RPMI8226 (cell line): ENCODE results near the gene TFDP1.

Source experiments
- DNase-seq: peaks from one replicate; pipeline ENCODE4 v3.0.0-alpha.2; 2015

The TFDP1 gene, protein sequence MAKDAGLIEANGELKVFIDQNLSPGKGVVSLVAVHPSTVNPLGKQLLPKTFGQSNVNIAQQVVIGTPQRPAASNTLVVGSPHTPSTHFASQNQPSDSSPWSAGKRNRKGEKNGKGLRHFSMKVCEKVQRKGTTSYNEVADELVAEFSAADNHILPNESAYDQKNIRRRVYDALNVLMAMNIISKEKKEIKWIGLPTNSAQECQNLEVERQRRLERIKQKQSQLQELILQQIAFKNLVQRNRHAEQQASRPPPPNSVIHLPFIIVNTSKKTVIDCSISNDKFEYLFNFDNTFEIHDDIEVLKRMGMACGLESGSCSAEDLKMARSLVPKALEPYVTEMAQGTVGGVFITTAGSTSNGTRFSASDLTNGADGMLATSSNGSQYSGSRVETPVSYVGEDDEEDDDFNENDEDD

DNA sequence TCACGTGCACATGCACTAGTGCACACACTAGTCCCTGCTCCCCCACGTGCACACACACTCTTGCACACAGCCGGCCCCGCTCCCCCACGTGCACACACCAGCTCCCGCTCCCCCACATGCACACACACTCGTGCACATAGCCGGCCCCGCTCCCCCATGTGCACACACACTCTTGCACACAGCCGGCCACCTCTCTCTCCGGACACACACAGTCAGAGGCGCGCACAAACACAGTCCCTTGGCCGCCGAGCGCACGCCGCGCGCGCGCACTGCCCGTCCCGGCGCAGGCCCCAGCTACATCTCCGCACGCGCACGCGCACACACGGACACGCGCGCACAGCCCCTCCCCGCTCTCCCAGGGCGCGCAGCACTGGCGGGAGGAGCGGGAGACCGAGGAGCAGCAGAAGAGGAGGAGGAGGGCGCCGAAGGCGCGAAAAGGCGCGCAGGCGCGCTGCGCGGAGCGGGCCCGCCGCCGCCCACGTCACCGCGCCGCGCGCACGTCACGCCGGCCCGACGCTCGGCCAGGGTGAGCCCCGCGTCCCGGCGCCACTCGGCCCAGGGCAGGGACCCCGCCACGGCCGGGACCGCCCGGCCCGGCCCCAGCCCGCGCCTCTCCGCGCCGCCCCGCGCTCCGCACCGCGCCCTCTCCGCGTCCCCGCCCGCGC is at the start of gene TFDP1:
Gene TFDP1, plus strand, starts transcription at position 549 of the 665 bp plus-strand sequence. CDS start 1,085 bp downstream, outside the sequence.
- peak; percentile 90 for DNase-seq

DNA sequence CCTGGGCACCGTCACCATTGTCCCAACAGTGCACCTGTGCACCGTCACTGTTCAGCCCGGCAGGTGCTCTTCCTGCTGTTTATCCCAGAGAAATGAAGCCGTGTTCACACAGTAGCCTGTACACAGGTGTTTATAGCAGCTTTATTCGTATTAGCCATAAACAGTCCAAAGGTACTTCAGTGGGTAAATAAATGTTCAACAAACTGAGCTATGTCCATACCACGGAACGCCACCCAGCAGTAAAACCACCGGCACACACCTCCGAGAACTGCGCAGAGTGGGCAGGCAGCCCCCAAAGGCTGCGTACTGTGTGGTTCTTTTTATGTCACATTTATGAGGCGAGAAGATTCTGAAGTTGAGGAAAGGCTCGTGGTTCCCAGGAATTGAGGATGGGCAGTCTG is 49.2 kb upstream of the TFDP1 start:
- DNase-seq: no peak

DNA sequence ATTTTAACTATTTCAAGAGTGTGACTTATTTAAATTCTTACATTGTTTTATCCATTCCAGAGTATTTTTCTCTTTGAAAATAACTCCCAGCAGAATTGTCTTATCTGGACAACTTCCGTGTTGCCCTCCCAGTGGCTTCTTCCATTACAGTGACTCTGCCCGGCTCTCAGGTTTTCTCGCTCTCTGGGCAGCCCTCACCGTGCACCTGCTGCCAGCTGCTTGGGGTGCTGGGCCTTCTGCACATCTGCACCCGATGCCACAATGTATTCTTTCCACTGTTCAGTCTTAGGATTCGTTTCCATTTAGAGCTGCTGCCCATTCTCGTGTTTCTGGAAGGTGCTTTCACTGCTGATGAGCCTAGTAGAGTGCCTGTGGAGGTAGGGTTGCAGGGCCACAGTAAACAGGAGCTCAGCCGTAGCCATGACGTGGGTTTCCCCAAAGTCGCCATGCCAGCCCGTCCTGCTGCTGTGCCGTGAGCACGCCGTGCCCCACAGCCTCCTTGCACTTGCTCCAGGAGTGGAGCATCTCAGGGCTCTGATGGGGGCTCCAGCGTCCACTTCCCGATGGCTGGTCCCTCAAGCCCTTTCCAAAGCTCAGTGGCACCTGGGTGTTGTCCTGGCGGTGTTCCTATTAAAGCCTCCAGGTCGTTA is 48.0 kb upstream of the TFDP1 start:
- DNase-seq: no peak

DNA sequence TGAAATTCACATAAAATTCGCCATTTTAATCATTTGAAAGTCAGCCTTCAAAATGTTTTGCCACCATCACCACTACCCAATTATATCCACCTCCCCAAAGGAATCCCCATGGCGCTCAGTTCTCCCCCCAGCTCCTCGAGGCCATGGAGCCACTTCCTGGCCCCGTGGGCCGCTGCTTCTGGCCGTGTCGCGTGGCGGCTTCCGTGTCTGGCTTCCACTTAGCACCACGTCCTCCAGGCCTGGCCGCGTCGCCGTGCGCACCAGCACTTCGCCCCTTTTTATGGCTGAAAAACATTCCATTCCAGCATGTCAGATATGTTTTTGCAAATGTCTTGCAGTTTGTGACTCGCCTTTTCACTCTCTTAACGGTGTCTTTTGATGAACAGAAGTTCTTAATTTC is 47.3 kb upstream of the TFDP1 start:
- DNase-seq: no peak

DNA sequence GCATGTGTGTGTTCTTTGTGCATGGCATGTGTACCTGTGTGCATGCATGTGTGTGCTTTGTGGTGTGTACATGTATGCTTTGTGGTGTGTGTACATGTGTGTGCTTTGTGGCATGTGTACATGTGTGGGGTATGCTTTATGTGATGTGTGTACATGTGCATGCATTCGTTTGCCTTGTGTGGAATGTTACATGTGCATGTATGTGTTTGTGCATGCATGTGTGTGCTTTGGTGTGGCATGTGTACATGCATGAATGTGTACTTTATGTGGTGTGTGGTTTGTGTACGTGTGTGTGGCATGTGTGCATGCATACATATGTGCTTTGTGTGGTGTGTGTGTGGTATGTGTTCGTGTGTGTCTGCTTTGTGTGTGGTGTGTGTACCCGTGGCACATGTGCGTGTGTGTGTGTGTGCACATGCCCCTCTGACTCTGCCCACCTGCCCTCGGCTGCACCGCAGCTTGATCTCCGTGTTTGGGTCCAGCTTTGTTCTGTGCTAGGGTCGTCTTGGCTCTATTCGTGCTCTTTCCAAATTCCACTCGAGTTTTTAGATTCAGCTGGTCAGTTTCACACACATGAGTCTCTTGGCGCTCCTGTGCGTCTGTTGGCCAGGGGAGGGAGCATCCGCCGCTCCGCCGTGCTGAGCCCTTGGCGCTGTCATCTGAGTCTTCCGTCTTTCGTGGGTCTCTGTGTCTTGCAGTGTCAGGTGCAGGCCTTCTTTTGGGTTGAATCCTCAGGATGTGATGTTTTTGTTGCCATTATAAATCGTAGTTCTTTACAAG is 46.5 kb upstream of the TFDP1 start:
- DNase-seq: no peak

DNA sequence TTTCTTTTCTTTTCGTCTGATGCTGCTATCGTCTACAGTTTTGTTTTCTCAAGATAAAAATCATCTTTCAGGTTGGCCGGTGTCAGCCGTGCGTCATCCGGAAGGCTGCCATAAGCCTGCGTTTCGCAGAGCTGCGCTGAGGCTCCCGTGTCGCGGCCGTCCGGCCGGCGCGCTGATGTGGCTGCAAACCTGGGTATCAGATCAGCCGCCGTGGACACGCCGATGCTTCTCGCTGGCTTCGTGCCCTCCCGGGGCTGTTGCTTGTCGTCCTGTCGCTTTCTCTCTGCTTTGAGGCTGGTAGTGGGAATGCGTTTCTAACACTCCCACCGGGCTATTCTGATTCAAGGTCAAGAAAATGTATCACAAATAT is 45.9 kb upstream of the TFDP1 start:
- no peak for DNase-seq

DNA sequence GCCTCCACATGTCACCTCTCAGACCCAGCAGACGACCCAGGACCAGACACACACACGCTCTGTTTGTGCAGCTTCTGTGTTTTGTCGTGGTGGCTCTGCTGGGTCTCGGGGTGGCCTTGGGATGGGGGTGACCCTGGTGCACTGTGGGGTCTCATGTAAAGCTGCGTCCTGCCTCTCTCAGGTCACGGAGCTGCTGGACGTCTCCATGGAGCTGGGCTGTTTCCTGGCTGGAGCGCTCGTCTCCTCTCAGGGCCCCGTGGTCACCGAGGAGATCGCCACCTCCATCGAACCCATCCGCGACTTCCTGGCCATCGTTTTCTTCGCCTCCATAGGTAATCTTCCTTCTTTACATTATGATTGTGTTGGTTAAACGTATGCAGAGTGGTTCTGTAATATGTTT is 45.4 kb upstream of the TFDP1 start:
- no peak for DNase-seq

DNA sequence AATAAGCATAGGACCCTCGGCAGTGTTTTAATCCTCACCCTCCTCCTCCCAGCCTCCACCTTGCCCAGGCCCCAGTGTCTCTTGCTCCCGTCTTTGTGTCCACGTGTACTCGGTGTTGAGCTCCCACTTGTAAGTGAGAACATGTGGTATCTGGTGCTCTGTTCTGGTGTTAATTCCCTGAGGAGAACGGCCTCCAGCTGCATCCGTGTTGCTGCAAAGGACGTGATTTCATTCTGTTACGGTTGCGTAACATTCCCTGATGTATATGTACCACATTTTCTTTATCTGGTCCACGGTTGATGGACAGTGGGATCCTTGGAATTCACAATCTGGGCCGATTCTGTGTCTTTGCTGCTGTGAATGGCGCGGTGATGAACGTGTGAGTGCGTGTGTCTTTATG is 44.7 kb upstream of the TFDP1 start:
- DNase-seq: no peak

DNA sequence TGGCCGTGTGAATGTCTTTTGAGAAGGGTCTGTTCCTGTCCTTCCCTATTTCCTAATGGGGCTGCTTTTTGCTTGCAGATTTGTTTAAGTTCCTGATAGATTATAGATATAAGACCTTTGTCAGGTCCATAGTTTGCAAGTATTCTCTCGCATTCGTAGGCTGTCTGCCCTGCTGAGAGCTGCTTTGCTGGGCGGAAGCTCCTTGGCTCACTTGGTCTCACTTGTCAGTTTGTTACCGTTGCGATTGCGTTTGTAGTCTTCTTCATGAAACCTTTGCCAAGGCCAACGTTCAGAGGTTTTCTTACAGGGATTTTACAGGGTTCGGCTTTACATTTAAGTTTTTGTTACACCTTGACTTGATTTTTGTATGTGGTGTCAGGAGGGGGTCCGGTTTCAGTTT is 44.0 kb upstream of the TFDP1 start:
- DNase-seq: no peak

DNA sequence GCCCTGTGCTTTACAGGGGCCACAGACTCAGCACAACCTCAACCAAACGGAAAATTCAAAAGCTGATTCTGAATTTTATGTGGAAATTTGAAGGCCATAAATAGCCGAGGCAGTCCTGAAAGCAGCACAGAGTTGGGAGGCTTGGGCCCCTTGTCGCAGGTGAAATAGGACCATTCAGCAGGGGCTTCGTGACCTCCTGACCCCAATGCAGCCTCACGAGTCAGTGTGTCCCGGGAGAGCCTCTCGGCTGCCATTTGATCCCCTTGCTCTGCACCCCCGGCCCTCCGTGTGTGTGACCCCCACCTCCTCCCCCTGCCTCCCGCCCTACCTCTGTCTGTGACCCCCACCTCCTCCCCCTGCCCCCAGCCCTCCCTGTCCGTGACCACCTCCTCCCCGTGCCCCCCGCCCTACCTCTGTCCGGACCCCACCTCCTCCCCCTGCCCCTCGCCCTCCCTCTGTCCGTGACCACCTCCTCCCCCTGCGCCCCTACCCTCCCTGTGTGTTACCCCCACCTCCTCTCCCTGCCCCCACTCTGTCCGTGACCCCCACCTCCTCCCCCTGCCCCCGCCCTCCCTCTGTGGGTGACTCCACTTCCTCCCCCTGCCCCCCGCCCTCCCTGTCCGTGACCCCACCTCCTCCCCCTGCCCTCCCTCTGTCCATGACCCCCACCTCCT is 41.7 kb upstream of the TFDP1 start:
- no peak for DNase-seq

DNA sequence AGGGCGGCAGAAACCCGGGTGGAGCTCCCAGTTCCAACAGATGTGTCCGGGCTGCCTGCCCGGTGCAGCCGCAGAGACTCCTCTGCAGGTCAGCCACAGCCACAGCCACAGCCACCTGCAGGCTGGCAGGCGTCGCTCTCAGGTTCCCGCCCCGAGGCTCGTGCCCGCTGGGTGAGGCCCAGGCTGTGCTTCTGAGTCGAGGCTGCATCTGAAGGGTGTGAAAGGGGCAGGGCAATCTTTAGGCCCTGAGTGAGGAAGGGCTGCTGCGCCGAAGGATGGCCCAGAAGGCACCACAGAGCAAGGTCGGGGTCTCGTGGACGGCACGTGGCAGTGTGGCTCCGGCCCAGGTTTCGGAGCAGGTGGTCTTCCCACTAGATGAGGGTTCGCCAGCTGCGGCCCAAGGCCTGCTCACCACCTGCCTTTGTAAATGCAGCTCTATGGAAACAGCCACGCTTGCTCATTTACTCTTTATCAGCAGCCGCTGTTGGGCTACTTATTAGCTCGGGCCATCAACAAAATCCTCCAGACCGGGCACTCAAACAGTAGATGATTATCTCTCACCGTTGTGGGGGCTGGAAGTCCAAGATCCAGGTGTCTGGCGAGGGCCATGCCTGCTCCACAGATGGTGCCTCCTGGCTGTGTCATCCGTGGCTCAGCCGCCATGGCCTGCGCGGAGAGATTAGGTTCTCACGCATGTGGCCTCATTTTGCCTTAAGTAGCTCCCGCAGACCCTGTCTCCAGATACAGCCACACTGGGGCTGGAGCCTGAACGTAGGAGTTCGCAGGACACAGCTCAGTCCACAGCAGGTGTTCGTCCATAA is 40.3 kb upstream of the TFDP1 start:
- no peak for DNase-seq

DNA sequence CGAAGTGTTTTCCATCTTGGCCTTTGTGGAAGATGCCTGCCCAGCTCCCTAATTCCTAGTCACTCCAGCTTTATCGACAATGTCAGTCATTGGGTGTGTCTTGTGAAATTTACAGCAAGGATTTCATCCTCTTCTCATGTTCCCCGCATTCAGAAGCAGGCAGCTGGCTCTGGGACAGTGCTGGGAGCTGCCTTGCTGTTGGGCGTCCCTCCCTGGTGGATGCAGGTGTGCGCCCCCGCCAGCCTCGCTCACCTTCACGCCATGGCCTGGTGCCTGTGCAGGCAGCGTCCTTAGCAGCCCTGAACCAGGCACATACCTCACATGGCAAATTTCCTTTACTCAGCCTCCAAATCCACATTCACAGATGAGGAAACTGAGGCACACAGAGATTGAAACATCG is 39.7 kb upstream of the TFDP1 start:
- no peak for DNase-seq

DNA sequence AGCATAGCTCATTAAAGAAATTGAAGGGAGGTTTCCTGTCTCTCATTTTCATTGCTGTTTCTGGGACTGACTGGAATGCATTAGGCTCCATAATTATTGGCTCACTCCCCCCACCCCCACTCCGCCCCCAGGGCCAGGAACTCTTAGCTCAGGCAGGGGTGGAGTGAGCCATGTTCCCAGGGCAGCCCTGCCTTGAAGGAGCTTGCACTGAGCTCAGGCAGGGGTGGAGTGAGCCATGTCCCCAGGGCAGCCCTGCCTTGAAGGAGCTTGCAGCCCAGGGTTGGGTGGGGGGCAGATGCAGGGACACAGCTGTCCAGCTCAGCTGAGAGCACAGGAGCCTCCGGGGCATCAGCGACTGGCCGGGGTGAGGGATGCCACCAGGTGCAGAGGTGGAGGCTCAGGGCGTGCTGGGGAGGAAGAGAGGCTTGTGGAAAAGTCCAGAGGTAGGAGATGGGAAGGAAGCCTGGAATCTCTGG is 39.1 kb upstream of the TFDP1 start:
- DNase-seq: no peak

DNA sequence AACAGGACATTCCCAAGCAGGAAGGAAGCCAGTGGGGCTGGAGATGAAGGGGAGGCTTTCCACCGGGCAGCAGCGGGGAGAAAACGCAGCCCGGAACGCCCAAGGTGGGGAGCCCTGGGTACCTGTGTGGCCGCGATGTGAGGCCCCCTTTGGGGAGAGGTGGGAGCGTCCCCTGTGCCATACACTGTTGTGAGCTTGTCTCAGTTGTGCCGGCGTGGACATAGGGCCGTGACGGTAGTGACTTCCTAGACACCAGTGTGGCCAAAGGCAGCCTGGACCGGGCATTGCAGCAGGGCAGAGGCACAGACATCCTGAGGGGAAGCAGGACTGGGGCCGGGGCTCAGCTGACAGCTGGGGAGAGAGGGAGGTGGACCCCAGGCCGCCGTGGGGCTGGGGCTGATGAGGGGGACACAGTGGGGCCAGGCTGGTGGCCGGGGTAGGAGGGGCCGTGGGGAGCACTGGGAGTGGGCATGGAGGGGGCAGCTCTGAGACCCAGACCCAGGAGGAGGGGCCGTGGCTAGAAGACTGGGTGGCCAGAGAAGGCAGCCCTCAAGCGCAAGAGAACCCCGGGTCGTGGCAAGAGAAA is 38.5 kb upstream of the TFDP1 start:
- no peak for DNase-seq

DNA sequence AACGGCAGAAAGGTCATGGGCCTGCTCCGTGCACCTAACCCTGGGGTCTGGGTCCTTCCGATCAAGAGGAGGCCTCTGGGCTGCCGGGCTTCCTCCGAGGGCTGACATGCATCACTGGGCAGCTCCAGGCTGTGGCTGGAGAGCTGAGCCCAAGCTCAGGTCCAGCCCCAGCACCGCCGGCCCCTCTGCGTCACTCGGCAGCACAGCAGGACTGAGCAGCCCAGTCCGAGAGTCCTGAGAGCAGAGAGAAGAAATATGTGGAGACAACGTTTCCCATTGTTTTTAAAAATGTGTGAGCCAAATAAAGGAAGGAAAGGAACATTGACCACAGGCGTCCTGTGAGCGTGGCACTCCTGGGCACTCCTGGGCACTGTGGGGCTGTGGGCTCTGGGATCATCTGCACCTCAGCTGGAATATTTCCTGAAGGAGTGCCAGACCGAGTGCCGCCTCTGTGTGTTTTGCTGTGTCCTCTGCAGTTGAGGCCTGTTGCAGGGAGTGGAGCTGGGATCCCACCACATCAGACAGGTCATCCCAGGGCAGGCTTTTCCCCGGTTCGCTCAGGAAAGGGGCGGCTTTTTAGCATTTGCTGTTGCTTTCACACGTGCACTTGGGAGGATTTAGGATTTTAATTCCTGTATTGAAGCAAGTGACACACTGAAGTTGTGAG is 37.8 kb upstream of the TFDP1 start:
- no peak for DNase-seq

DNA sequence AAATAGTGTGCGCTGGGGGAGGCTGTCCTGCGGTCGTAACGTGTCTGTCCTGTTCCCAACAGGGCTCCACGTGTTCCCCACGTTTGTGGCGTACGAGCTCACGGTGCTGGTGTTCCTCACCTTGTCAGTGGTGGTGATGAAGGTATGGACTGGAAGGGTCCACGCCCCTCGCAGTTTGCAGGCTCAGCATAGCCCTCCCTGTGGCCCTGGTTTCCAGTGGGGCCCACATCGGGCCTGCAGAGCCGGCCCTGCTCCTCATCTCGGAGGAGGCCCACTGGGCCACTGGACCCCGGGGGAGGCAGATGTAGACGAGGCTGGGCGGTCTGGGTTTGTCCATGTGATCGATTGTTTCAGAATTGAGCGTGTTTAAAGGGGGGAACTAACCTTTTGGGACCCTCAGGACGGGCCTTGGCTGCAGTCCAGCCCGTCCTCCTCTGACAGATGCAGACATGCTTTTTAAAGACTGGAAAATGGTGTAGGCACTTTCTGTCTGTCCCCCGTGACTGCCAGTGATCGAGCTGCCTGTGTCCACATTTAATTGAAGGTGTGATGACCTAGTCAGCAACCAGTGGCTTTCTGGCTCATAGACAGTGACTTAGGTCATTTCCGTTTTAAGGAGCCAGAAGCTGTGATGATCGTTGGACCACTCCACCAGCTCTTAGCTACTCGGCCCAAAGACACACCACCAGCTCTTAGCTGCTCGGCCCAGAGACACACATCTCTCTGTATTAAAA is 37.1 kb upstream of the TFDP1 start:
- no peak for DNase-seq

DNA sequence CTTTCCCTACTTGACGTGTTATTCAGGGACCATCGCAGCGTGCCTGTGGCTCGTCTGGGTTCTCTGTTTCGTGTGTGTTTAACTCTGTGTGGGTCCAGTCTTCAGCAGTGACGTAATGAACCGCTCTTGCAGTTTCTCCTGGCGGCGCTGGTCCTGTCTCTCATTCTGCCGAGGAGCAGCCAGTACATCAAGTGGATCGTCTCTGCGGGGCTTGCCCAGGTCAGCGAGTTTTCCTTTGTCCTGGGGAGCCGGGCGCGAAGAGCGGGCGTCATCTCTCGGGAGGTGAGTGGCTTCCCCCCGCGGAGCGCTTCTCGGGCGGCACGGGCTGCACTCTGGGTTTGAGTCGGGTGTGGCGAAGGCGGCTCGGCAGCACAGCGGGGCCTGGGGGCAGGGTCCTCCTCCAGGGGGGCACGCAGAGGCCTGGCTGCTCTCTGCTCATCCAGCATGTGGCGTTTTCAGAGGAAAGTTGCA is 36.3 kb upstream of the TFDP1 start:
- no peak for DNase-seq

DNA sequence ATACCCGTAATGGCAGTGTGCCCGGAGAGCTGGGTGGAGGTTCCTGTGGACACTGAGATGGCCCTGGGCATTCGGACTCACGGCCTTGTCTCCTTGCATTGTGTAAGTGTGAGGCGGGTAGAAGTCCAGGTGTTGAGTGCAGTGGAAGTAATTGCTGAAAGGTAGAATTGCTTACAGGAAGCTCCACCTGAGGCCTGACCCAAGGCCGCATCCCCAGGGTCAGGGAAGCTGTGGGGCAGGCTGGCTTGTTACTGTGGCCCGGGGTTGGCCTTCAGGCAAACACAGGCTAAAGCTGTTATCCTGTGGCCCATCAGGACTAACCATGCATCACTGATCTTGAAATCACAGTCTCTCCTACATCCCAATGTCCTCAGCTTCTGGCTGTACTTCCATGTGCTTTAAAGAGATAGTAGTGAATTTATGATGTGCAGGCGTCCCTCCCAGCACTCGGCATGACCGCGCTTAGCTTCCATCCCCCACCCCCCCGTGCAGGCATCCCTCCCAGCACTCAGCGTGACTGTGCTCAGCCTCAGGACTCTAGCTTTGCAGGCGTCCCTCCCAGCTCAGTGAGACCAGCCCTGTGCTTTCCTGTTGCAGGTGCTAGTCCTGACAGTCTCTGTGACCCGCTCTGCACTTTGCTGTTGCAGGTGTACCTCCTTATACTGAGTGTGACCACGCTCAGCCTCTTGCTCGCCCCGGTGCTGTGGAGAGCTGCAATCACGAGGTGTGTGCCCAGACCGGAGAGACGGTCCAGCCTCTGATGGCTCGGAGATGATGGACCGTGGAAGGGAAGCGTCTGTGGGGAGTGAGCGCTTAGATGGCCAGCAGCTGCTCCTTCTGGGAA is 35.6 kb upstream of the TFDP1 start:
- DNase-seq: no peak

DNA sequence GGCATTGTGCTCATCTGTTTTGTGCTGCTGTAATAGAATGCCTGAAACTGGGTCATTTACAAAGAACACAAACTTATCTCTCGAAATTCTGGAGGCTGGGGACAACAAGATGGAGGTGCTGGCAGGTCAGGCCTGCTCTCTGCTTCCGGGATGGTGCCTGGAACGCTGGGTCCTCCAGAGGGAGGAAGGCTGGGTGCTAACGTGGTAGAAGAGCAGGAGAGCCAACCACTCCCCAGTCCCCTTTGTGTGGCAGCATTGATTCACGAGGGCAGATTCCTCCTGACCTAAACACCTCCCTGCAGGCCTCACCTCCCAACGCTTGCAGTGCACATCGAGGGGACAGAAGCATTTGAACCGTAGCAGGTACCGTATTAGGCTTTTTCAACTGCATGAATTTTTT is 34.1 kb upstream of the TFDP1 start:
- DNase-seq: no peak
